Memory B cell (primary cell): ENCODE measurements around the gene TMPRSS13.

Source experiments
- ATAC-seq: fragments of 150-1000 bp; cut with Tn5 transposase; 2 replicates; pipeline ENCODE4 v1.10.0; 2021; ENCODE audit warnings: low read depth, mild to moderate bottlenecking, moderate library complexity
- DNase-seq, 2 donors: peaks; one replicate each; pipeline ENCODE4 v3.0.0; 2022; ENCODE audit warnings: low spot score in 2 of 2
- H3K27ac Mint-ChIP-seq: one replicate; pipeline ENCODE4 v1.8.0; 2022; ENCODE audit warnings: mild to moderate bottlenecking, moderate library complexity, mixed read lengths
- H3K27me3 Mint-ChIP-seq: one replicate; pipeline ENCODE4 v1.8.0; 2022; ENCODE audit warnings: mixed read lengths
- H3K36me3 Mint-ChIP-seq: one replicate; pipeline ENCODE4 v1.8.0; 2022; ENCODE audit warnings: mild to moderate bottlenecking, mixed read lengths
- H3K4me1 Mint-ChIP-seq: one replicate; pipeline ENCODE4 v1.8.0; 2022; ENCODE audit warnings: mixed read lengths
- H3K4me3 Mint-ChIP-seq: one replicate; pipeline ENCODE4 v1.8.0; 2022; ENCODE audit warnings: mild to moderate bottlenecking, moderate library complexity, mixed read lengths
- H3K9me3 Mint-ChIP-seq: one replicate; pipeline ENCODE4 v1.8.0; 2022; ENCODE audit warnings: mixed read lengths

TMPRSS13 gene

DNA sequence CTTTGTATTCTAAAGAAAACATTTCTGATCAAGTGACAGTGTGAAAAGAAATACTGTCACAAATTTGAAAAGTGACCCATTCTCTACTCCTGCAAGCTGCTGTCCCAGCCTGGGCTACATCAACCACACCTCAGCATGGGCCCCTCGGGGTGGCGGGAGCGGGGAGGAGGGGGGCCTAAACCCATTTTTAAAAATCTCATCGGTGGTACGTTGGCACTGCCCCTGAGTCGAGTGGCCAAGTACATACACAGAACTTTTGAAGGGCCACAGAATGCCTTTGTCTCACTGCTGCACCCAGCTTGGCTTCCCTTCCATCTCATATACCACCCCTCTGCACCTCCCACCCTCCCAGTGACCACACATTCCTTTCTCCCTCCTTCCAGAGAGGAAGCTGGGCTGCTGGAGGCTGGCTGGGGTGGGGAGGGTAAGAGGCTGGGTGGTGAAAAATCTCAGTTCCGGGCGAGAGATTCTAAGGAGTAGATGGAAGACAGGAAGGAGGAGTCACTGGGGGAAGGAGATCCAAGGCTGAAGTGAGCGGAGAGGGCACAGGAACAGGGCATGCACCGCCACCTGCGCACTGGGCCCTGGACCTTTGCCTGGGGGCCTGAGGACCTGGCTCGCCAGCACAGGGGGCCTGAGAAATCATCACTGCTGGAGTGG lies 73.9 kb downstream of the TMPRSS13 start:
- Mint-ChIP-seq H3K27ac (no peak overlapping the region), H3K9me3 (peaks cover 7% of the 10 kb centered on the region), H3K4me3 (no peak overlapping the region), H3K4me1 (no peaks in the 10 kb centered on the region), H3K36me3 (peaks cover 2% of the 10 kb centered on the region), H3K27me3 (peaks cover 26% of the 10 kb centered on the region)
- DNase-seq: no peak
- no peak for ATAC-seq

GRCh38 chr11:117852309-117852708 lies 76.9 kb downstream of the TMPRSS13 start:
- H3K4me1 Mint-ChIP-seq: no peaks in the 10 kb centered on the region
- peaks cover 2% of the 10 kb centered on the region for H3K36me3 Mint-ChIP-seq
- H3K4me3 Mint-ChIP-seq: no peak overlapping the region
- ATAC-seq: no peak
- peaks cover 21% of the 10 kb centered on the region for H3K27me3 Mint-ChIP-seq
- peaks cover 7% of the 10 kb centered on the region for H3K9me3 Mint-ChIP-seq
- DNase-seq: no peak
- no peak overlapping the region for H3K27ac Mint-ChIP-seq

DNA sequence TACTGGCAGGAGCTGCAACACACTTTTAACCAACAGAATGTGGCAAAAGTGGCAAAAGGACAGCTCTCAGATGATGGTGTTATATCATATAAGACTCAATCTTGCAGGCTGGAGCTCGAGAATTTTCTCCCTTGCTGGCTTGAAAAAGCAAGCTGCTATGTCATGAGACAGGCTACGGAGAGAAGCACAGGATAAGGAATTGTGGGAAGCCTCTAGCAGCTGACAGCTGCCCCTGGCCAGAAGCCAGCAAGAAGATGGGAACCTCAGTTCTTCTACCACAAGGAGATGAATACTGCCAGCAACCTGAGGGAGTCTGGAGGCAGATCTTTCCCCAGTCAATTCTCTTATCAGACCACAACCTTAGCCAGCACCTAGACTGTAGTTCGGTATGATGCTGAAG lies 77.3 kb downstream of the TMPRSS13 start:
- DNase-seq (no peak), ATAC-seq (no peak)
- Mint-ChIP-seq H3K27me3 (peaks cover 18% of the 10 kb centered on the region), H3K36me3 (peaks cover 2% of the 10 kb centered on the region), H3K4me3 (no peak overlapping the region), H3K9me3 (peaks cover 7% of the 10 kb centered on the region), H3K27ac (no peak overlapping the region), H3K4me1 (no peaks in the 10 kb centered on the region)

- H3K27ac Mint-ChIP-seq: no peak overlapping the region
- ATAC-seq: no peak
- no peak overlapping the region for H3K4me3 Mint-ChIP-seq
- H3K4me1 Mint-ChIP-seq: no peaks in the 10 kb centered on the region
- no peak for DNase-seq
- peaks cover 15% of the 10 kb centered on the region for H3K27me3 Mint-ChIP-seq
- H3K9me3 Mint-ChIP-seq: peaks cover 7% of the 10 kb centered on the region
- no peaks in the 10 kb centered on the region for H3K36me3 Mint-ChIP-seq
Measured at GRCh38 chr11:117851106-117851505, 78.1 kb downstream of the TMPRSS13 start.
